Retina (tissue), 1 donor: ENCODE data around the gene RNF144A.

Experiments
- DNase-seq: peaks from one replicate; pipeline ENCODE4 v3.0.0-alpha.2; 2016

The RNF144A gene

DNA sequence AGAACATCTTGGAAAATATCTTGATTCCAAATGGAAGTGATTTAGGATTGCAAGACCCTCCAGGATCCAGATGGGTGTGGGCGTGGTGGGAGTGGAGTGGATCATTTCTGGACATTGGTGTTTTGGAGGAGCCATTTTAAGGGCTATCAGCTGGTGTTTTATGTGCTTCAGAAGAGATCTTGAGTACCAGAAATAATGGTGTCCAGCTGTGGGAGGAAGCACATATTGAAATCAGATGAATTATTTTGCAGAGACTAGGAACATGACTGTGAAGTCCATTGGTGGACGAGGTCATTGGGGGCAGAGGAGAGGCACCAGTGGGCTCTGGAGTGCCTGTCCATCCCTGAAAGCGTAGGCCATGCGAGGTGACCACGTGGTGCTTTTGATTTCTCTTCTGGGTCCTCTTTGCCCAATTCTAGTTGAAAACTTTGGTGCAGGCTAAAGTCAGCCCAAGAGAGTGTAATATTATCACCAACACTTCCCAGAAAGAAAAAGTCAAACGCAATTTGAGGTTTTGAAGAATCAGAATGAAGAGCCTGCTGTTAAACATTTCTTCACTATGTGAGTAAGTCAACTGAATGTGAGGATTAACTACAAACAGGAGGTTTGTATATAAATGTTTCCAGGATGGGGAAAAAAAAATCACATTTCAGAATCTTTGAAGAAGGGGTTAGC, 31.6 kb downstream of the RNF144A start:
- no peak for DNase-seq

DNA sequence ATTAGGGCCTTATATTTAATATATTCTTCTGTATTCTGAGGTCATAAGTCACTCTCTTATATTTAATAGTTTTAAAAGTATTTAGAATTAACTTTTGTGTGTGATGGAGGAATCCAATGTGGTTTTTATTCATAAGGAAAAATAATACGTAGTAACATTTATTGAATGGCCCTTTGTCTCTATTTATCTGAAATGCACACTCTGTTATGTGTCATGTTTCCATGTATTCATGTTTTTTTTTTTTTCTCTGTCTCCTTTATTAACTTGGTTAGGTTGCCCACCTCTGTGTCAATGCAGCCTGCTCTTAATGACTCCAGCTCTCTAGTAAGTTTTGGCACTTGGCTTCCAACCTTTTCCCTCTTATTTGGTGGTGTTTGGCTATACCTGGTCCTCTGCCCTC, 33.8 kb downstream of the RNF144A start:
- DNase-seq = no peak

- no peak for DNase-seq
These were observed 34.9 kb downstream of the RNF144A start for GRCh38 chr2:6952101-6952500.

- no peak for DNase-seq
These were observed 37.4 kb downstream of the RNF144A start for GRCh38 chr2:6954586-6954985.

DNA sequence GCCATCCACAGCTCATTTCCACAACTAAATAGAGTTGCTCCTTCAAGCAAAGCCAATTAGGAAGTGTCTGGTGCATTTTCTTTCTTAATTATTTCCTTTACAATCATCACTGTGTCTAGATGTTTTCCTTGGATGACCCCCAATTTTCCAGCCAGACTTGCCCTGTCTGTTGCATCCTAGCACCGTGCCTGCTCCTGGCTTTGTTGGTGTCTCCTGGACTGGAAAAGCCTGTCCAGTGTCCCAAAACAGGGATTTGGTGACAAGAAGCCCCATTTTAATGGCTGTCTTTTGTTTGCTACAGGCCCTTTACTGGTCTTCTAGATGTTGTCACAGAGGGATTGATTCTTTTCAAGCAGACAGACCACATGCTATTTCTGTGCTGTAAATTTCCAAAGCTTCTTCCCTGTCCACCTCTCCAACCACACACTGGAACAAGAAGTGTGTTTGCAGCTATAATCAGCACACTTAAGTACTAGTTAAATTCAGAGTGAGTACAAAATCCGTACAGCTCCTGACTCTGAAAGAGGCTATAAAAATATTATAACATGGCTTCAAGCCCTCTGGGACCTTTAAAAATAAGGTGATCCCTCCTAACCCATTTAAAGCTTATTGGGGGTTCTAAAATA, 38.4 kb downstream of the RNF144A start:
- peak; percentile 36 for DNase-seq

- DNase-seq = no peak
These were observed 39.4 kb downstream of the RNF144A start for GRCh38 chr2:6956566-6956965.

DNA sequence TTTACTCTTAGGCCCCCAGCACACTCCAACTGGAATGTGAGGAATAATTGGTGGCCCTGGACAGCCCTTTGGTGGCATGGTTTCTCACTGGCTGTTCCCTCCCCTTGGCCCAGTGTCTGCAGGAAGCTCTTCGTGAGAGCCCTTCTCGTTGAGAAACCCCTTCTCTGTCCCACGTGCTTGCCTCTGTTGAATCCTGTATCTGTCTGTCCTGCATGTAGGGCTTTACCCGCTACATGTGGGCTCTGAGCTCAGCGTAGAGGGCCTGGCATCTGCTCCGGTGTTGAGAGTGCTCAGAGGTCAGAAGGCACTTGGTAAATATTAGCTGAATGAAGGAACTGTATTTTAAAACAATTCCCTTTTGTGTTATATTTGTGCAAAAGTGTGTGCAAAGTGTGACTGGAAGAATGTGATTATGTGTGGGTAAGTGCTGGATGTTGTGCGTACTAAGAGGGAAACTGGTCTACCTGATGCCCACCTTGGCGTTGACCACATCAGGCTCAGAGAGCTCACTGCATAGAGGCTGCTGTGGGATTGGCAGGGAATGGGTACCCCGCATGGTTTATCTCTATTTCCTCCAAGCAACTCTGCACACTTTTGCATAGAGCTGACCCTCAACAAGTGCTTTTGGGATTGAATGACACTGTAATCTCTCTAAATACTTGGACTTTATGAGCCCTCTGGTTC, 40.0 kb downstream of the RNF144A start:
- DNase-seq = no peak

GRCh38 chr2:6957910-6958615, 40.9 kb downstream of the RNF144A start:
- DNase-seq = peak; percentile 76

GRCh38 chr2:6958616-6959235, 41.5 kb downstream of the RNF144A start:
- no peak for DNase-seq

DNA sequence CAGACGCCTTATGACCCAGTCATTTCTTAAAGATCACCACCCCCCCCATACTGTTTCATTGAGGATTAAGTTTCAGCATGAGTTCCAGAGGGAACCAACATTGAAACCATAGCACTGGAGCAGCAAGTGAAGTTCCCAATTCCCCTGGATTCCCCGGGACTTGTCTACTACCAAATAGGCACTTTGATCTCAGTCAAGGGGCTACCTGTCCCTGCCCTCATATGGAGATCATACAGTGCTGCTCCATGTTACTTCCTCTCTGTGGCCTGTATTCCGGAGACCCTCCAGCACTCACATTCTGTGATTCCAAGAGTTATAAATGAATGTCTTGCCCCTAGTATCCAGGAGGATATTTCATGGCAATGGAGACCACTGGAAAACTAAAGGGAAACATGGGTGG, 42.5 kb downstream of the RNF144A start:
- DNase-seq = no peak

GRCh38 chr2:6960659-6961058, 43.4 kb downstream of the RNF144A start:
- DNase-seq = no peak

DNA sequence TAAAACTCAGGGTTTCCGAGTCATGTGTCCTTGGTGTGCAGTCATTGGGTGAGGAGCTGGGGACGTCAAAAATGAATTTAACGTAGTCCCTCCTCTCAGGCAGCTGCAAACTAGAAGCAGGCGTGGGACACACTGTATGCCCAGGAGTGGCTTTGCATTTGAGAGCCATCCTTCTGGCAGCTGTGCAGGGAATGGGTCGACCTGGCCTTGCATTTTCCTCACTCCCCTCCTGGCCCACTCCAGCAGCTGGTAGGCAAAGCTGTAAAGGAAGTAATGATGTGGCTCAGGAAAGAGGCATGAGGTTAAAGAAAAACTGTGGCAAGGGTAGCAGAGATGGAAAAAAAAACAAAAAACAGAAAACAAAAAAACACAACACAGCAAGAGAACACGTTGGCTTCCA, 46.5 kb downstream of the RNF144A start:
- DNase-seq = no peak

DNA sequence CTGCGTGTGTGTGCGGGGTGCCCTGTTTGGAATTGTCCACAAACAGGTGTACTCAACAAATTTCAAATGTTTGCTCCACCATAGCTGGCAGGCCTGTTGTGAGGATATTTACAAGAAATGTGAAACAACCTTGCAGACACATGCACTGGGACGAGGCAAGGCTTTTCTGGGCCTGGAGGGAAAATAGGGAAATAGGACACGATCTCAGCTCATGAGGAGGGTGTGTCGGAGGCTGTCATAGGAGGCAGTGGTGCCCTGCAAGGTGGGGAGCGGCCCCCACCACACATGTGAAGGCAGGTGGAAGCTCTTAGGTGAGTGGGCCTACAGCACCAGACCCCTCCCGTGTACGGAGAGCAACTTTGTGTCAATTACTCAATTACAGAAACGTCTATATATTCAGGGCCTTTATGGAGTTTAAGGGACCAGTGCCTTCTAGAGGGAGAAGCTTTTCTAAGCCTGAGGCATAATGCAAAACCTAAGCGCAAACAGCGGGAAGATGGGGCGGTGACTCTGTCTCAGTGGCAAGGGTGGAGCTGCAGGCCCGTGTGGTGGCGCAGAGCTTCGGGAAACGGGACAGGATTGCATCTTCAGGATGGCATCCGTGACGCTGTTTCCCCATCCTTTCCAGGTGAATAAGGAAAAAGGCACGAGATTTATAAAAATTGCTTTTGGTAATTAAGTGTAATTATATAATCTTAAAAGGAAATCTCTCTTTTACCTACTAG, 48.0 kb downstream of the RNF144A start:
- DNase-seq = no peak

DNA sequence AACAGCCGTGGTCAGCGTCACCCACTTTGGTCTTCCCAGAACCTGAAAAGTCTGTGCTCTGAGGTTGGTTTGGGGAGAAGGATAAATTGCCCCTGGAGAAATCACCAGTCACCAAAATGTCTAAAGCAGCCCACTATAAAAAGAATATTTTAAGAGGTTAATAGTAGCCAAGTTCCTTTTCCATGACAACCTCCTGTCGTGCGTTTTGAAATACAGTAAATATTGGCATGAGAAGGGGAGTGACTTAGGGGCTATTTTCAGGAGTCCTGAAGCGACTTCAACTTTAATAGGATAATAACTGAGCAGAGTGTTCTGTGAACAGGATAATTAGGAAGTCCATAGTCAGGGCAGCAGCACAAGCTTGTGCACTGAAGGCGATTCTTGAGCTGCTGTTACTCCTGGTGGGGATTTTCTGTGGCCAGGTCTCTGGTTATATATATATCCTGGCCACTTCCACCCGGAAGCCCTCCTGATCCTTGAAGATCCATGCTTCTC, 49.3 kb downstream of the RNF144A start:
- DNase-seq = no peak

GRCh38 chr2:6967301-6967700, 50.1 kb downstream of the RNF144A start:
- no peak for DNase-seq

- no peak for DNase-seq
These were observed 51.3 kb downstream of the RNF144A start for GRCh38 chr2:6968319-6969100.

- DNase-seq = no peak
These were observed 53.3 kb downstream of the RNF144A start for GRCh38 chr2:6970551-6970950.

DNA sequence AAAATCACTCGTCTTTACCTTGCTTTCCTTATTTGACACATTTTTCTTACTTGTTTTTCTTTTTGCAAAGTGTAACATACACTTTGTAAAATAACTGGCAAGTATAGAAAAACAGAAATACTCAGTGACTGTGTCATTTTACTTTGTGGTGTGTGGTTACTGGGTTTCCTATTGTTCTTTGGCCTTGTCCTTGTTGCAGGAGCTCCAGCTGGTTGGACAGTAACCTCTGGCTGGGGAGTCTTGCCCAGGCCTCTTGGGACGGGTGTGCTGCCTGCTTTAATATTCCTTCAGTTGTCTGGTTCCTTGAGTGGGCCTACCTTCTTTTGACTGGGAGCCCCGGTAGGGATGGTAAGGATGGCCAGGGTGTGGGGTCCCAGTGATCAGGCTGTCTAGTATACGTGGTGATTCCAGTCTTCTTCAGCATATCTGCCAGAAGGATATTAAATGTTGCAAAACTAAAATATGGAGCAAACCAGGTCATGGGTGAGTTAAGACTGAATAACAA, 53.8 kb downstream of the RNF144A start:
- no peak for DNase-seq

DNA sequence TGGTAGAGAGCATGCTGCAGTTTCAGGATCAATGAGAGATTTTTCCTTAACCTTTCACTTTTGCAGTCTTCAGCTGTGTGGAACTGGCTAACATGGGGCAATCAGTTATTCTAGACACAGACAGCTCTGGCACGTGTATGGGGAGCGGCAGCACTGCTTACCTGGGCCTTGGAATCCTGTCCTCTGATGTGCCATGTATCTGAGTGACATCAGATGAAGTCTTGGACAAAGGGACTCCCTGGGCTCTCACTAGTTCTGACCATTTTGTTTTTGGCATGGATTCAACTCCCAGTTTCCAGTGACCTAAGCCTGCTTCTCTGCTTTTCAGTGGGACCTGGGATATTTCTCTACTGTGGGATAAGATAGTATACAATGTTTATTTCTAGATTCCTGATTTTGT, 54.3 kb downstream of the RNF144A start:
- DNase-seq = no peak

- no peak for DNase-seq
These were observed 55.0 kb downstream of the RNF144A start for GRCh38 chr2:6972067-6972710.
